GM23338 (cell line): ENCODE results near the gene UBE2G1. TPM values are rescaled to one million over a fixed set of nuclear protein-coding genes. Genes with fewer than 3 reads are reported as not detected.

Source experiments
- ATAC-seq: fragments of 200-7000 bp; cut with Tn5 transposase; 3 replicates; pipeline ENCODE4 v1.9.1; 2020
- DNase-seq: peaks from one replicate; pipeline ENCODE4 v3.0.0-alpha.2; 2015; ENCODE audit warnings: low spot score
- H2AFZ ChIP-seq: fragments of 200-600 bp; sonication (generic); 2 replicates; pipeline ENCODE4 v1.8.0; 2016; ENCODE audit warnings: antibody characterized with exemption, mild to moderate bottlenecking, moderate library complexity
- H3F3A ChIP-seq: fragments of 200-600 bp; sonication (generic); replicated peaks from 2 replicates; pipeline ENCODE4 v1.8.0; 2017; ENCODE audit warnings: antibody characterized with exemption, mixed run types, low read depth
- H3K27ac ChIP-seq: fragments of 200-600 bp; sonication (generic); 2 replicates; pipeline ENCODE4 v1.6.1; 2016; ENCODE audit warnings: low read depth
- H3K27me3 ChIP-seq: fragments of 200-600 bp; sonication (generic); 2 replicates; pipeline ENCODE4 v1.8.0; 2016; ENCODE audit warnings: mild to moderate bottlenecking, mixed run types, moderate library complexity; ENCODE audit not compliant: insufficient read depth
- H3K36me3 ChIP-seq: fragments of 200-600 bp; sonication (generic); 2 replicates; pipeline ENCODE4 v1.8.0; 2016; ENCODE audit warnings: mild to moderate bottlenecking; ENCODE audit not compliant: insufficient read depth
- H3K4me1 ChIP-seq: fragments of 200-600 bp; sonication (generic); 2 replicates; pipeline ENCODE4 v1.8.0; 2016; ENCODE audit warnings: mild to moderate bottlenecking, moderate library complexity; ENCODE audit not compliant: insufficient read depth
- H3K4me2 ChIP-seq: fragments of 200-600 bp; sonication (generic); 2 replicates; pipeline ENCODE4 v1.7.1; 2017; ENCODE audit warnings: mixed run types
- H3K4me3 ChIP-seq: fragments of 200-600 bp; sonication (generic); 2 replicates; pipeline ENCODE4 v1.6.1; 2016; ENCODE audit warnings: mixed run types
- H3K79me2 ChIP-seq: fragments of 200-600 bp; sonication (generic); replicated peaks from 2 replicates; pipeline ENCODE4 v1.8.0; 2017; ENCODE audit warnings: mild to moderate bottlenecking; ENCODE audit not compliant: insufficient read depth
- H3K9me2 ChIP-seq: fragments of 200-600 bp; sonication (generic); 2 replicates; pipeline ENCODE4 v1.8.0; 2017; ENCODE audit not compliant: insufficient read depth
- H4K20me1 ChIP-seq: fragments of 200-600 bp; sonication (generic); replicated peaks from 2 replicates; pipeline ENCODE4 v1.8.0; 2017; ENCODE audit warnings: mild to moderate bottlenecking; ENCODE audit not compliant: insufficient read depth
- H3K27ac Mint-ChIP-seq: 2 replicates; pipeline ENCODE4 v1.8.0; 2020; ENCODE audit warnings: inconsistent platforms, mild to moderate bottlenecking, moderate library complexity, mixed read lengths
- H3K27me3 Mint-ChIP-seq: 3 replicates; pipeline ENCODE4 v1.8.0; 2022; ENCODE audit warnings: low read depth, mild to moderate bottlenecking, moderate library complexity, mixed read lengths, inconsistent platforms; ENCODE audit not compliant: insufficient read depth, poor library complexity
- H3K36me3 Mint-ChIP-seq: 3 replicates; pipeline ENCODE4 v1.8.0; 2021; ENCODE audit warnings: low read depth, mild to moderate bottlenecking, inconsistent platforms, moderate library complexity, mixed read lengths
- H3K4me1 Mint-ChIP-seq: 3 replicates; pipeline ENCODE4 v1.8.0; 2020; ENCODE audit warnings: mild to moderate bottlenecking, inconsistent platforms, mixed read lengths
- H3K4me3 Mint-ChIP-seq: 3 replicates; pipeline ENCODE4 v1.8.0; 2021; ENCODE audit warnings: moderate library complexity, mild to moderate bottlenecking, inconsistent platforms, mixed read lengths
- H3K9me3 Mint-ChIP-seq: 3 replicates; pipeline ENCODE4 v1.8.0; 2020; ENCODE audit warnings: moderate library complexity, mild to moderate bottlenecking, inconsistent platforms, mixed read lengths
- CREB1 ChIP-seq: fragments of 250-450 bp; sonication (Bioruptor Pico); IDR thresholded peaks from 2 replicates; pipeline ENCODE4 v1.5.0; 2020; ENCODE audit warnings: low read depth, mild to moderate bottlenecking, moderate library complexity
- CTCF ChIP-seq, 2 experiments: fragments of 200-600 bp in 1 of 2; sonication (generic) in 1 of 2; conservative IDR thresholded peaks; 2 replicates each; pipeline versions ENCODE4 v1.5.1 to v1.6.1; 2016 to 2017; ENCODE audit warnings: antibody characterized with exemption in 2 of 2, low read depth in 2 of 2, mild to moderate bottlenecking in 2 of 2, moderate library complexity in 1 of 2
- EZH2 ChIP-seq: fragments of 200-600 bp; sonication (generic); IDR thresholded peaks from one replicate; pipeline ENCODE4 v1.8.0; 2017; ENCODE audit warnings: antibody characterized with exemption, mild to moderate bottlenecking, low read depth; ENCODE audit not compliant: unreplicated experiment
- EZH2phosphoT487 ChIP-seq: fragments of 200-600 bp; sonication (generic); IDR thresholded peaks from one replicate; pipeline ENCODE4 v1.8.1; 2018; ENCODE audit warnings: antibody characterized with exemption; ENCODE audit not compliant: unreplicated experiment
- JUNB ChIP-seq: IDR thresholded peaks from one replicate; pipeline ENCODE4 v1.6.1; 2016; ENCODE audit warnings: antibody characterized with exemption; ENCODE audit not compliant: unreplicated experiment
- NANOG ChIP-seq: IDR thresholded peaks from 2 replicates; pipeline ENCODE4 v1.6.1; 2016; ENCODE audit warnings: antibody characterized with exemption, borderline replicate concordance
- POLR2AphosphoS5 ChIP-seq: IDR thresholded peaks from 2 replicates; pipeline ENCODE4 v1.6.1; 2016; ENCODE audit warnings: antibody characterized with exemption, low read depth
- STAT1 ChIP-seq: IDR thresholded peaks from one replicate; pipeline ENCODE4 v1.6.1; 2016; ENCODE audit warnings: antibody characterized with exemption; ENCODE audit not compliant: unreplicated experiment
- ZNF114 ChIP-seq: fragments of 250-450 bp; sonication (Bioruptor Pico); IDR thresholded peaks from 2 replicates; pipeline ENCODE4 v1.5.0; 2020; ENCODE audit warnings: mild to moderate bottlenecking, moderate library complexity
- ZNF331 ChIP-seq: fragments of 250-450 bp; sonication (Bioruptor Pico); IDR thresholded peaks from 2 replicates; pipeline ENCODE4 v1.5.0; 2020; ENCODE audit warnings: low read depth, mild to moderate bottlenecking, moderate library complexity
- polyA plus RNA-seq: library from polyadenylated mRNA; unstranded; fragments of >200 nt; fragmentation: Nextera tagmentation; extraction: Ambion mirVana; gene quantifications from 2 replicates; pipeline ENCODE4 v1.2.1, GENCODE V29; 2016
- total RNA-seq: library from RNA; depleted of rRNA; stranded (reverse); fragments of >200 nt; shearing (Covaris generic); gene quantifications from 2 replicates; pipeline ENCODE4 v1.2.3, GENCODE V29; 2014
- TF ChIP-seq, protein P1 (sequence below): fragments of 250-450 bp; sonication (Bioruptor Pico); IDR thresholded peaks from 2 replicates; pipeline ENCODE4 v1.5.0; 2020; ENCODE audit warnings: mild to moderate bottlenecking, moderate library complexity
- TF ChIP-seq, protein P2 (sequence below): IDR thresholded peaks from one replicate; pipeline ENCODE4 v1.6.1; 2018; ENCODE audit warnings: antibody characterized with exemption; ENCODE audit not compliant: unreplicated experiment
- TF ChIP-seq, protein P3 (sequence below): IDR thresholded peaks from 2 replicates; pipeline ENCODE4 v1.6.1; 2016; ENCODE audit warnings: antibody characterized with exemption

UBE2G1 gene
- total and polyA plus RNA-seq, 2 experiments from 2014 or later, result 71.9 to 145 TPM

GRCh38 chr17:4276514-4276913 lies 90.0 kb downstream of the UBE2G1 start:
- H3K27me3 Mint-ChIP-seq, result no peaks in the 10 kb centered on the region
- Histone ChIP-seq H3K9me2 (no peaks in the 10 kb centered on the region), H3K4me1 (no peaks in the 10 kb centered on the region), H3K4me2 (no peak overlapping the region), H3K27me3 (no peaks in the 10 kb centered on the region), H3K79me2 (peaks cover 67% of the 10 kb centered on the region), H3K27ac (peak overlapping the region; percentile 73), H4K20me1 (peaks cover 26% of the 10 kb centered on the region), H3K36me3 (peaks cover 8% of the 10 kb centered on the region; the same call in 1 of the 2 replicates), H3K4me3 (no peak overlapping the region), H3F3A (0 out of 2 replicates have a peak, but pooled peaks cover 4% of the 10 kb centered on the region), H2AFZ (no peak overlapping the region)
- peaks cover 7% of the 10 kb centered on the region; the same call in 2 of the 3 replicates for H3K4me1 Mint-ChIP-seq
- DNase-seq, result peak; percentile 30
- ATAC-seq, result no peak; the same call in 2 of the 3 replicates
- TF ChIP-seq, protein P1, sequence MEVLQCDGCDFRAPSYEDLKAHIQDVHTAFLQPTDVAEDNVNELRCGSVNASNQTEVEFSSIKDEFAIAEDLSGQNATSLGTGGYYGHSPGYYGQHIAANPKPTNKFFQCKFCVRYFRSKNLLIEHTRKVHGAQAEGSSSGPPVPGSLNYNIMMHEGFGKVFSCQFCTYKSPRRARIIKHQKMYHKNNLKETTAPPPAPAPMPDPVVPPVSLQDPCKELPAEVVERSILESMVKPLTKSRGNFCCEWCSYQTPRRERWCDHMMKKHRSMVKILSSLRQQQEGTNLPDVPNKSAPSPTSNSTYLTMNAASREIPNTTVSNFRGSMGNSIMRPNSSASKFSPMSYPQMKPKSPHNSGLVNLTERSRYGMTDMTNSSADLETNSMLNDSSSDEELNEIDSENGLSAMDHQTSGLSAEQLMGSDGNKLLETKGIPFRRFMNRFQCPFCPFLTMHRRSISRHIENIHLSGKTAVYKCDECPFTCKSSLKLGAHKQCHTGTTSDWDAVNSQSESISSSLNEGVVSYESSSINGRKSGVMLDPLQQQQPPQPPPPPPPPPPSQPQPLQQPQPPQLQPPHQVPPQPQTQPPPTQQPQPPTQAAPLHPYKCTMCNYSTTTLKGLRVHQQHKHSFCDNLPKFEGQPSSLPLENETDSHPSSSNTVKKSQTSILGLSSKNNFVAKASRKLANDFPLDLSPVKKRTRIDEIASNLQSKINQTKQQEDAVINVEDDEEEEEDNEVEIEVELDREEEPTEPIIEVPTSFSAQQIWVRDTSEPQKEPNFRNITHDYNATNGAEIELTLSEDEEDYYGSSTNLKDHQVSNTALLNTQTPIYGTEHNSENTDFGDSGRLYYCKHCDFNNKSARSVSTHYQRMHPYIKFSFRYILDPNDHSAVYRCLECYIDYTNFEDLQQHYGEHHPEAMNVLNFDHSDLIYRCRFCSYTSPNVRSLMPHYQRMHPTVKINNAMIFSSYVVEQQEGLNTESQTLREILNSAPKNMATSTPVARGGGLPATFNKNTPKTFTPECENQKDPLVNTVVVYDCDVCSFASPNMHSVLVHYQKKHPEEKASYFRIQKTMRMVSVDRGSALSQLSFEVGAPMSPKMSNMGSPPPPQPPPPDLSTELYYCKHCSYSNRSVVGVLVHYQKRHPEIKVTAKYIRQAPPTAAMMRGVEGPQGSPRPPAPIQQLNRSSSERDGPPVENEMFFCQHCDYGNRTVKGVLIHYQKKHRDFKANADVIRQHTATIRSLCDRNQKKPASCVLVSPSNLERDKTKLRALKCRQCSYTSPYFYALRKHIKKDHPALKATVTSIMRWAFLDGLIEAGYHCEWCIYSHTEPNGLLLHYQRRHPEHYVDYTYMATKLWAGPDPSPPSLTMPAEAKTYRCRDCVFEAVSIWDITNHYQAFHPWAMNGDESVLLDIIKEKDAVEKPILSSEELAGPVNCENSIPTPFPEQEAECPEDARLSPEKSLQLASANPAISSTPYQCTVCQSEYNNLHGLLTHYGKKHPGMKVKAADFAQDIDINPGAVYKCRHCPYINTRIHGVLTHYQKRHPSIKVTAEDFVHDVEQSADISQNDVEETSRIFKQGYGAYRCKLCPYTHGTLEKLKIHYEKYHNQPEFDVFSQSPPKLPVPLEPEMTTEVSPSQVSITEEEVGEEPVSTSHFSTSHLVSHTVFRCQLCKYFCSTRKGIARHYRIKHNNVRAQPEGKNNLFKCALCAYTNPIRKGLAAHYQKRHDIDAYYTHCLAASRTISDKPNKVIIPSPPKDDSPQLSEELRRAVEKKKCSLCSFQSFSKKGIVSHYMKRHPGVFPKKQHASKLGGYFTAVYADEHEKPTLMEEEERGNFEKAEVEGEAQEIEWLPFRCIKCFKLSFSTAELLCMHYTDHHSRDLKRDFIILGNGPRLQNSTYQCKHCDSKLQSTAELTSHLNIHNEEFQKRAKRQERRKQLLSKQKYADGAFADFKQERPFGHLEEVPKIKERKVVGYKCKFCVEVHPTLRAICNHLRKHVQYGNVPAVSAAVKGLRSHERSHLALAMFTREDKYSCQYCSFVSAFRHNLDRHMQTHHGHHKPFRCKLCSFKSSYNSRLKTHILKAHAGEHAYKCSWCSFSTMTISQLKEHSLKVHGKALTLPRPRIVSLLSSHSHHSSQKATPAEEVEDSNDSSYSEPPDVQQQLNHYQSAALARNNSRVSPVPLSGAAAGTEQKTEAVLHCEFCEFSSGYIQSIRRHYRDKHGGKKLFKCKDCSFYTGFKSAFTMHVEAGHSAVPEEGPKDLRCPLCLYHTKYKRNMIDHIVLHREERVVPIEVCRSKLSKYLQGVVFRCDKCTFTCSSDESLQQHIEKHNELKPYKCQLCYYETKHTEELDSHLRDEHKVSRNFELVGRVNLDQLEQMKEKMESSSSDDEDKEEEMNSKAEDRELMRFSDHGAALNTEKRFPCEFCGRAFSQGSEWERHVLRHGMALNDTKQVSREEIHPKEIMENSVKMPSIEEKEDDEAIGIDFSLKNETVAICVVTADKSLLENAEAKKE, result no peak
- TF ChIP-seq ZNF331 (CRISPR knock-in tag) (no peak), STAT1 (no peak), ZNF114 (no peak), JUNB (no peak), CTCF (conservative IDR thresholded peaks at IDR 0.05; ENCODE audit: low read depth in 2 of 2) (no peak), EZH2phosphoT487 (no peak), CREB1 (CRISPR knock-in tag) (no peak), POLR2AphosphoS5 (no peak), NANOG (no peak), EZH2 (no peak)
- TF ChIP-seq, protein P2, sequence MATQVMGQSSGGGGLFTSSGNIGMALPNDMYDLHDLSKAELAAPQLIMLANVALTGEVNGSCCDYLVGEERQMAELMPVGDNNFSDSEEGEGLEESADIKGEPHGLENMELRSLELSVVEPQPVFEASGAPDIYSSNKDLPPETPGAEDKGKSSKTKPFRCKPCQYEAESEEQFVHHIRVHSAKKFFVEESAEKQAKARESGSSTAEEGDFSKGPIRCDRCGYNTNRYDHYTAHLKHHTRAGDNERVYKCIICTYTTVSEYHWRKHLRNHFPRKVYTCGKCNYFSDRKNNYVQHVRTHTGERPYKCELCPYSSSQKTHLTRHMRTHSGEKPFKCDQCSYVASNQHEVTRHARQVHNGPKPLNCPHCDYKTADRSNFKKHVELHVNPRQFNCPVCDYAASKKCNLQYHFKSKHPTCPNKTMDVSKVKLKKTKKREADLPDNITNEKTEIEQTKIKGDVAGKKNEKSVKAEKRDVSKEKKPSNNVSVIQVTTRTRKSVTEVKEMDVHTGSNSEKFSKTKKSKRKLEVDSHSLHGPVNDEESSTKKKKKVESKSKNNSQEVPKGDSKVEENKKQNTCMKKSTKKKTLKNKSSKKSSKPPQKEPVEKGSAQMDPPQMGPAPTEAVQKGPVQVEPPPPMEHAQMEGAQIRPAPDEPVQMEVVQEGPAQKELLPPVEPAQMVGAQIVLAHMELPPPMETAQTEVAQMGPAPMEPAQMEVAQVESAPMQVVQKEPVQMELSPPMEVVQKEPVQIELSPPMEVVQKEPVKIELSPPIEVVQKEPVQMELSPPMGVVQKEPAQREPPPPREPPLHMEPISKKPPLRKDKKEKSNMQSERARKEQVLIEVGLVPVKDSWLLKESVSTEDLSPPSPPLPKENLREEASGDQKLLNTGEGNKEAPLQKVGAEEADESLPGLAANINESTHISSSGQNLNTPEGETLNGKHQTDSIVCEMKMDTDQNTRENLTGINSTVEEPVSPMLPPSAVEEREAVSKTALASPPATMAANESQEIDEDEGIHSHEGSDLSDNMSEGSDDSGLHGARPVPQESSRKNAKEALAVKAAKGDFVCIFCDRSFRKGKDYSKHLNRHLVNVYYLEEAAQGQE, result no peak
- TF ChIP-seq, protein P3, sequence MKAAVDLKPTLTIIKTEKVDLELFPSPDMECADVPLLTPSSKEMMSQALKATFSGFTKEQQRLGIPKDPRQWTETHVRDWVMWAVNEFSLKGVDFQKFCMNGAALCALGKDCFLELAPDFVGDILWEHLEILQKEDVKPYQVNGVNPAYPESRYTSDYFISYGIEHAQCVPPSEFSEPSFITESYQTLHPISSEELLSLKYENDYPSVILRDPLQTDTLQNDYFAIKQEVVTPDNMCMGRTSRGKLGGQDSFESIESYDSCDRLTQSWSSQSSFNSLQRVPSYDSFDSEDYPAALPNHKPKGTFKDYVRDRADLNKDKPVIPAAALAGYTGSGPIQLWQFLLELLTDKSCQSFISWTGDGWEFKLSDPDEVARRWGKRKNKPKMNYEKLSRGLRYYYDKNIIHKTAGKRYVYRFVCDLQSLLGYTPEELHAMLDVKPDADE, result no peak
- H3K36me3 Mint-ChIP-seq, result peaks cover 69% of the 10 kb centered on the region
- H3K27ac Mint-ChIP-seq, result peak overlapping the region; percentile 46; the same call in 1 of the 2 replicates
- no peak overlapping the region for H3K4me3 Mint-ChIP-seq
- H3K9me3 Mint-ChIP-seq, result no peaks in the 10 kb centered on the region; the same call in 2 of the 3 replicates
